ENCODE measurements around the gene DCUN1D4. TPM values are rescaled to one million over a fixed set of nuclear protein-coding genes. Genes with fewer than 3 reads are reported as not detected.

Gene DCUN1D4
- total RNA-seq, 1 experiment from 2014 or later: 50.2 TPM

DNA sequence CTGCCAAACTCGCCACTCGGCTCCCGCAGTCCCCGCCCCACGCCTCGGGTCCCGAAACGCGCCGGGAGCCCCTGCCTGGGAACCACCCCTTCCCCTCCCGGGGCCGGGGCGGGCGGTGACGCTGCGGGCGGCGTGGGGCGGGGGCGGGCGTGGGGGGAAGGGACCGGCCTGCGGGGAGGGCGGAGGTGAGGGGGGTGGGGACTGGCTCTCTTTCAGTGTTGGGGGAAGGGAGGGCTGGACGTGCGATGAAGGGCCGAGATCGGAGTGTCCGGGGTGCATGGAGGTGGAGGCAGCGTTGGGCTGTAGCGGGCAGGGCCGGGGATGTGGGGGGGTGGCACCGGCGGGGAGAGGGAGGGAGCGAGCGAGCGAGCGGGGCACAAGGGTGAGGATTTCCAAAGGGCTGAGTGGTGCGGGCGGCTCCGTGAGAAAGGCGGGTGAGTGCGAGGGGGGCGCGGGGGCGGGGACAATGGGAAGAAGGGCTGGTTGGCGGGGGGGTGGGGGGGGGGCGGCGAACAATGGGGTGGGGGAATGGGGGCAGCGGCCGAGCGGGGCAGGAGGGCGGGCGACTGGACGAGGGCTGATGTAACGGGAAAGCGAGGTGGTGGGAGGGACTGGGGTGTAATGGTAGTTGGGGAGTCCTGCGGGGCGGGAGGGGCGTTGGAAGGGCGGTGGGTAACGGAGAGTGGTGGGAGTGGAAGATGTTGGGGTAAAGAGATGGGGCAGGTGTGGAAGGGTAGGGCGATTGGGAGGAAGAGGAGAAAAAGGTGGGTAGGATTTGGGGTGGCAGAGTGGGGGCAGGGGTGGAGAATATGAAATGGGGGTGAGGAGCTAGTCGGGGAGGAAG, 578 bp downstream of the DCUN1D4 start:
- Histone ChIP-seq H3K79me2 (ENCODE audit: insufficient read depth, low read length) (peaks cover 46% of the 10 kb centered on the region), H2AFZ (ENCODE audit: low read depth, low read length, poor library complexity, severe bottlenecking) (no peak overlapping the region), H3K9me2 (ENCODE audit: insufficient read depth) (no peaks in the 10 kb centered on the region), H4K20me1 (ENCODE audit: insufficient read depth) (no peaks in the 10 kb centered on the region), H3K4me2 (ENCODE audit: low read length) (peak overlapping the region; percentile 94), H3K4me1 (ENCODE audit: control insufficient read depth in 1 of 2, insufficient read depth in 2 of 2, low read length in 2 of 2) (peaks cover 11 to 15% of the 10 kb centered on the region in 2 experiments; a peak in 3 of 4 replicates), H3K27ac (ENCODE audit: low read depth, low read length) (peak overlapping the region; percentile 81), H3K9ac (ENCODE audit: low read length) (peak overlapping the region; percentile 74), H3K9me3 (ENCODE audit: control insufficient read depth in 1 of 2, insufficient read depth in 1 of 2, low read depth in 1 of 2, low read length in 2 of 2) (no peaks in the 10 kb centered on the region), H3K4me3 (replicated peaks in 1 of 2; ENCODE audit: low read depth in 1 of 2, low read length in 2 of 2) (peak overlapping the region; percentile 68), H3K36me3 (ENCODE audit: control insufficient read depth in 1 of 2, insufficient read depth in 2 of 2, low read length in 2 of 2) (0 out of 4 replicates have a peak, but pooled peaks cover 0 to 4% of the 10 kb centered on the region in 2 experiments), H3K27me3 (ENCODE audit: insufficient read depth, low read length) (no peaks in the 10 kb centered on the region)
- CTCF ChIA-PET: no interaction called here
- RAD21 ChIA-PET (ENCODE audit: low non-redundant PET in 1 of 2, low total read pairs in 2 of 2, uncharacterized antibody in 2 of 2, unreplicated experiment in 2 of 2): no interaction called here
- POLR2A ChIA-PET: no interaction called here
- peak; percentile 5; the same call in 1 of the 2 replicates for TF ChIP-seq POLR2AphosphoS5 (IDR thresholded peaks at IDR 0.05; ENCODE audit: low read depth, low read length)
- TF ChIP-seq, protein P1, sequence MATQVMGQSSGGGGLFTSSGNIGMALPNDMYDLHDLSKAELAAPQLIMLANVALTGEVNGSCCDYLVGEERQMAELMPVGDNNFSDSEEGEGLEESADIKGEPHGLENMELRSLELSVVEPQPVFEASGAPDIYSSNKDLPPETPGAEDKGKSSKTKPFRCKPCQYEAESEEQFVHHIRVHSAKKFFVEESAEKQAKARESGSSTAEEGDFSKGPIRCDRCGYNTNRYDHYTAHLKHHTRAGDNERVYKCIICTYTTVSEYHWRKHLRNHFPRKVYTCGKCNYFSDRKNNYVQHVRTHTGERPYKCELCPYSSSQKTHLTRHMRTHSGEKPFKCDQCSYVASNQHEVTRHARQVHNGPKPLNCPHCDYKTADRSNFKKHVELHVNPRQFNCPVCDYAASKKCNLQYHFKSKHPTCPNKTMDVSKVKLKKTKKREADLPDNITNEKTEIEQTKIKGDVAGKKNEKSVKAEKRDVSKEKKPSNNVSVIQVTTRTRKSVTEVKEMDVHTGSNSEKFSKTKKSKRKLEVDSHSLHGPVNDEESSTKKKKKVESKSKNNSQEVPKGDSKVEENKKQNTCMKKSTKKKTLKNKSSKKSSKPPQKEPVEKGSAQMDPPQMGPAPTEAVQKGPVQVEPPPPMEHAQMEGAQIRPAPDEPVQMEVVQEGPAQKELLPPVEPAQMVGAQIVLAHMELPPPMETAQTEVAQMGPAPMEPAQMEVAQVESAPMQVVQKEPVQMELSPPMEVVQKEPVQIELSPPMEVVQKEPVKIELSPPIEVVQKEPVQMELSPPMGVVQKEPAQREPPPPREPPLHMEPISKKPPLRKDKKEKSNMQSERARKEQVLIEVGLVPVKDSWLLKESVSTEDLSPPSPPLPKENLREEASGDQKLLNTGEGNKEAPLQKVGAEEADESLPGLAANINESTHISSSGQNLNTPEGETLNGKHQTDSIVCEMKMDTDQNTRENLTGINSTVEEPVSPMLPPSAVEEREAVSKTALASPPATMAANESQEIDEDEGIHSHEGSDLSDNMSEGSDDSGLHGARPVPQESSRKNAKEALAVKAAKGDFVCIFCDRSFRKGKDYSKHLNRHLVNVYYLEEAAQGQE (IDR thresholded peaks at IDR 0.05; ENCODE audit: low read depth): no peak
- ATAC-seq (peak; percentile 42), DNase-seq (ENCODE audit: low read depth, low spot score) (no peak)
- intact Hi-C loops (cut with micrococcal nuclease): no loop called here
- BruUV-seq (replicated peaks): no TSS peak
